ENCODE measurements around the gene KRTAP10-8.

Gene KRTAP10-8

DNA sequence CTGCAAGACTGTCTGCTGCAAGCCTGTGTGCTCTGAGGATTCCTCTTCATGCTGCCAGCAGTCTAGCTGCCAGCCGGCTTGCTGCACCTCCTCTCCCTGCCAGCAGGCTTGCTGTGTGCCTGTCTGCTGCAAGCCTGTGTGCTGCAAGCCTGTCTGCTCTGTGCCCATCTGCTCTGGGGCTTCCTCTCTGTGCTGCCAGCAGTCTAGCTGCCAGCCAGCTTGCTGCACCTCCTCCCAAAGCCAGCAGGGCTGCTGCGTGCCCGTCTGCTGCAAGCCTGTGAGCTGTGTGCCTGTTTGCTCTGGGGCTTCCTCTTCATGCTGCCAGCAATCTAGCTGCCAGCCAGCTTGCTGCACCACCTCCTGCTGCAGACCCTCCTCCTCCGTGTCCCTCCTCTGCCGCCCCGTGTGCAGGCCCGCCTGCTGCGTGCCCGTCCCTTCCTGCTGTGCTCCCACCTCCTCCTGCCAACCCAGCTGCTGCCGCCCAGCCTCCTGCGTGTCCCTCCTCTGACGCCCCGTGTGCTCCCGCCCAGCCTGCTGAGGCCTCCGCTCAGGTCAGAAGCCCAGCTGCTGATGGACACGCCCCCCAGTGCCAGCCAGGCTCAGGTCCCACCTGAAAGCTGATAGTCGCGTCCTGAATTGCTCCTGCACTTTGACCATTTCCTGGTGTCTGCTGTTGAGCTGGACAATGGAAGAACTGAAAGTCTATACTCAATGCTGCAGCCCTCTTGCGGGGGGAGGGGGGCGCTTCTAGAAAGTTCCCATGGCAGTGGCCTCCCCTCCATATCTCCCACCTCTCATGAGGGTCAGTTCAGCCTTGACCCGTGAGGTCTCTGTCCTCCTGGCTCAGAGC, 37.2 kb upstream of the KRTAP10-8 start:
- TF ChIP-seq, protein P1, sequence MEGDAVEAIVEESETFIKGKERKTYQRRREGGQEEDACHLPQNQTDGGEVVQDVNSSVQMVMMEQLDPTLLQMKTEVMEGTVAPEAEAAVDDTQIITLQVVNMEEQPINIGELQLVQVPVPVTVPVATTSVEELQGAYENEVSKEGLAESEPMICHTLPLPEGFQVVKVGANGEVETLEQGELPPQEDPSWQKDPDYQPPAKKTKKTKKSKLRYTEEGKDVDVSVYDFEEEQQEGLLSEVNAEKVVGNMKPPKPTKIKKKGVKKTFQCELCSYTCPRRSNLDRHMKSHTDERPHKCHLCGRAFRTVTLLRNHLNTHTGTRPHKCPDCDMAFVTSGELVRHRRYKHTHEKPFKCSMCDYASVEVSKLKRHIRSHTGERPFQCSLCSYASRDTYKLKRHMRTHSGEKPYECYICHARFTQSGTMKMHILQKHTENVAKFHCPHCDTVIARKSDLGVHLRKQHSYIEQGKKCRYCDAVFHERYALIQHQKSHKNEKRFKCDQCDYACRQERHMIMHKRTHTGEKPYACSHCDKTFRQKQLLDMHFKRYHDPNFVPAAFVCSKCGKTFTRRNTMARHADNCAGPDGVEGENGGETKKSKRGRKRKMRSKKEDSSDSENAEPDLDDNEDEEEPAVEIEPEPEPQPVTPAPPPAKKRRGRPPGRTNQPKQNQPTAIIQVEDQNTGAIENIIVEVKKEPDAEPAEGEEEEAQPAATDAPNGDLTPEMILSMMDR (IDR thresholded peaks at IDR 0.05; ENCODE audit: low read length) = 0 out of 2 replicates have a peak, but pooled peaks have one; percentile 4
- TF ChIP-seq EZH2 (optimal IDR thresholded peaks at IDR 0.05; ENCODE audit: low read depth, low read length) = no peak
- DNase-seq = no peak

DNA sequence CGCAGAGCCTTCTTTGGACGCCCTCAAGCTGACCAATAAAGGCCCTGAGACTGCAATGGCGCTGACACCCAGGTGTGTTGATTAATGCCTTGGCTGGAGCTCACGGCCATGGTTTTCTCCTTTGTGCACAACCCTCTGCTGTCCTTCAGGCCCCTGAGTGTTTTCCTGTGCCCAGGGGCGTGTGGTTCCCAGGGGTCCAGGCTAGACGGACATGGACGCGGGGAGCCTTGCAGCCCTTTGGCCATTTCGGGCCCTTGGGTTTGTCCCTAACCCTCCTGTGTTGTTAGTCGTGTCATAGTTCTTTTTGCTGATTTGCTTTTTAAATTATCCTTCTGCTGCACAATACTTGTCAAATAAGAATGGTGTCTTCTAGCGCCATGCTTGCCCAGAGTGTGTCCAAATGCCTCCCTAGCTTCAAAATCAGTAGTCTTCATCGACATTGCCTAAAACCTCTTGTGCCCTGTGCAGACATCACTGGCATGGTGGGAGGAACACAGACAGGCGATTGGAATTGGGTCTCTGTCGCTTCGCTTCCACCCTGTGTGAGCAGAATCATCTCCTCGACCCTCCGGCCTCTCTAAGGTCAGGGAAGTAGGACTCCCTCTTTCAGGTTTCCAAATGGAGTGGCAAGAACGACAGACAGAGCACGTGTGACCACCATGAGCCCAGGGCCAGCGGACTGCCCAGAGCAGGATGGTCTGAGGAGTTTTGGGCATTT, 36.4 kb upstream of the KRTAP10-8 start:
- Histone ChIP-seq H3K27ac (ENCODE audit: low read length) (no peak overlapping the region), H3K9ac (ENCODE audit: low read length) (no peak overlapping the region), H3F3A (ENCODE audit: insufficient read depth, low read length) (no peaks in the 10 kb centered on the region), H3K27me3 (replicated peaks; ENCODE audit: insufficient read depth, low read length) (peaks cover 94% of the 10 kb centered on the region), H3K4me3 (ENCODE audit: low read length) (no peak overlapping the region), H3K9me3 (replicated peaks; ENCODE audit: insufficient read depth, low read length) (no peaks in the 10 kb centered on the region), H2AFZ (ENCODE audit: low read length) (no peak overlapping the region), H3K4me1 (ENCODE audit: low read length) (no peaks in the 10 kb centered on the region), H4K20me1 (ENCODE audit: insufficient read depth, low read length) (no peaks in the 10 kb centered on the region), H3K79me2 (ENCODE audit: low read length) (no peaks in the 10 kb centered on the region), H3K4me2 (ENCODE audit: low read depth, low read length) (no peak overlapping the region), H3K36me3 (replicated peaks; ENCODE audit: insufficient read depth, low read length) (no peaks in the 10 kb centered on the region), H3K9me2 (replicated peaks; ENCODE audit: insufficient read depth, low read length) (no peaks in the 10 kb centered on the region)
- TF ChIP-seq EZH2 (optimal IDR thresholded peaks at IDR 0.05; ENCODE audit: low read depth, low read length) = no peak
- TF ChIP-seq, protein P1 (IDR thresholded peaks at IDR 0.05; ENCODE audit: low read length) = no peak
- no peak for TF ChIP-seq EZH2phosphoT487 (IDR thresholded peaks at IDR 0.05; ENCODE audit: low read length)
- no peak for DNase-seq

More for the DNA sequence above, 37.2 kb upstream of the KRTAP10-8 start:
- Histone ChIP-seq H3F3A (ENCODE audit: insufficient read depth, low read length) (no peaks in the 10 kb centered on the region), H3K27me3 (replicated peaks; ENCODE audit: insufficient read depth, low read length) (peaks cover 94% of the 10 kb centered on the region), H2AFZ (ENCODE audit: low read length) (no peak overlapping the region), H3K9ac (ENCODE audit: low read length) (no peak overlapping the region), H3K4me2 (ENCODE audit: low read depth, low read length) (no peak overlapping the region), H3K4me3 (ENCODE audit: low read length) (no peak overlapping the region), H4K20me1 (ENCODE audit: insufficient read depth, low read length) (no peaks in the 10 kb centered on the region), H3K36me3 (replicated peaks; ENCODE audit: insufficient read depth, low read length) (no peaks in the 10 kb centered on the region), H3K4me1 (ENCODE audit: low read length) (no peaks in the 10 kb centered on the region), H3K27ac (ENCODE audit: low read length) (no peak overlapping the region), H3K79me2 (ENCODE audit: low read length) (no peaks in the 10 kb centered on the region), H3K9me2 (replicated peaks; ENCODE audit: insufficient read depth, low read length) (no peaks in the 10 kb centered on the region), H3K9me3 (replicated peaks; ENCODE audit: insufficient read depth, low read length) (no peaks in the 10 kb centered on the region)

DNA sequence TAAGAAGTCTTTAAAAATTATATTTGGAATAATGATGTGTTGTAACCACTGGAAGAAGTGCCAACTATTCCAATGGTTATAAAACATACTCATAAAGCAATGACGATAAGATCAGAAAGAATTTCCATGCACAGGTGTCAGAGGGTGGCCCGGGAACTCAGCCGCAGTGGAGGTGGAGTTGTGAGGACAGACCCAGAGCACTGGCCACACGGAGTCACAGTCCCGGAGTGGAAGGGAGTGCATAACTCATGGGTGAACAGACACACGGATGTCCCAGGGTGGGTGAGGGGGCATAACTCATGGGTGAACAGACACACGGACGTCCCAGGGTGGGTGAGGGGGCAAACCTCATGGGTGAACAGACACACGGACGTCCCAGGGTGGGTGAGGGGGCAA, 35.9 kb upstream of the KRTAP10-8 start:
- no peaks in the 10 kb centered on the region for H3K79me2 ChIP-seq (ENCODE audit: low read length)
- no peaks in the 10 kb centered on the region for H3K9me2 ChIP-seq (replicated peaks; ENCODE audit: insufficient read depth, low read length)
- TF ChIP-seq, protein P1 (IDR thresholded peaks at IDR 0.05; ENCODE audit: low read length) = no peak
- TF ChIP-seq EZH2 (optimal IDR thresholded peaks at IDR 0.05; ENCODE audit: low read depth, low read length) (no peak), EZH2phosphoT487 (IDR thresholded peaks at IDR 0.05; ENCODE audit: low read length) (no peak)
- H3K4me1 ChIP-seq (ENCODE audit: low read length) = no peaks in the 10 kb centered on the region
- H3K4me2 ChIP-seq (ENCODE audit: low read depth, low read length) = no peak overlapping the region
- no peak overlapping the region for H3K27ac ChIP-seq (ENCODE audit: low read length)
- no peaks in the 10 kb centered on the region for H3F3A ChIP-seq (ENCODE audit: insufficient read depth, low read length)
- no peaks in the 10 kb centered on the region for H3K9me3 ChIP-seq (replicated peaks; ENCODE audit: insufficient read depth, low read length)
- no peaks in the 10 kb centered on the region for H3K36me3 ChIP-seq (replicated peaks; ENCODE audit: insufficient read depth, low read length)
- DNase-seq = no peak
- H4K20me1 ChIP-seq (ENCODE audit: insufficient read depth, low read length) = no peaks in the 10 kb centered on the region
- no peak overlapping the region for H3K9ac ChIP-seq (ENCODE audit: low read length)
- H3K27me3 ChIP-seq (replicated peaks; ENCODE audit: insufficient read depth, low read length) = peaks cover 94% of the 10 kb centered on the region
- no peak overlapping the region for H2AFZ ChIP-seq (ENCODE audit: low read length)
- H3K4me3 ChIP-seq (ENCODE audit: low read length) = no peak overlapping the region

Measured in MM.1S (cell line).